ENCODE data around the gene CCNJL.

Gene CCNJL

DNA sequence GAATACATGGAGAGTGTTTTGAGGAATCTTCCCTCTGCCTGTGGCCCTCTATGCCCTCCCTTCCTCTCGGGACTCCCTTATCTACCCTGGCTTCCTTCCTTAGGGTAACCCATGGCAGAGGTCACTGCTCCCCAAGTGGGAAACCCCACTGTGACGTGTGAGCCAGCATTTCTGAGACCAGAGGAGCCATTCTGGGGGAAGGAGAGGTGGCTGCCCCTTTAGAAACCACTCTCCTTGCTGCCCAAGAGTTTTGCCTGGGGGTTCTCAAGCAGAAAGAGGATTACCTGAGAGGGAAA lies 23.1 kb downstream of the CCNJL start:
- no peak for DNase-seq

DNA sequence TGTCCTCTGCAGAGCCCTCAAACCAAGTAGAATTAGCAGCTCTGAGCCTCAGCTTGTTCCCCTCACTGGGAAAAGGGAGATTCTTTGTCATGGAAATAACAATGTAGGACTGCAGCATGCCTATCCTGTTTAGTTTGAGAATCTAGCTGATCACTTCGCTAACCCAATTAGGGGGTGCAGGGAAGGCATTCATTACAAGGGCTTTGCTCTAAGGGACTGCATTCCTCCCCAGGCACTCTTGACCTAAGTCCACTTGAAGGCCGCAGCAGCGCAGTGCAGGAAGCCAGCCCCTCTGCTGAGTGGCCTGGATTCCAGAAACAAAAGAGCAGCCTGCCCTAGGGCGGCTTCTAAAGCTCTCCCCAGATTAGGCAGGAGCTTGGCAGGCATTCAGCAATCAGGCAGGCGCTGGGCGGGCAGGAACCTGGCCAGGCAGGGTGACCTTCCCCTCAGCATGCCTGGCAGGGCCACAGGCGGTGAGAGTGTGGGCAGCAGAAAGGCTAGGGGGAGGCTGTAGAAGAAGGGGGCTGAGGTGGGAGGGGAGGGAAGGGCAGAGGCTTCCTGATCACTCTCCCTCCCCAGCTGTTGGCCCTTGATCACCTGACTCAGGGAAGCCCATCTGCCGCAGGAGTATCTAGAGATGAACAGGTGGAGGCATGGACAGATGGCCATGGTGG lies 24.8 kb downstream of the CCNJL start:
- DNase-seq, result no peak

- DNase-seq, result no peak
These were observed 25.4 kb downstream of the CCNJL start for GRCh38 chr5:160286947-160287346.

DNA sequence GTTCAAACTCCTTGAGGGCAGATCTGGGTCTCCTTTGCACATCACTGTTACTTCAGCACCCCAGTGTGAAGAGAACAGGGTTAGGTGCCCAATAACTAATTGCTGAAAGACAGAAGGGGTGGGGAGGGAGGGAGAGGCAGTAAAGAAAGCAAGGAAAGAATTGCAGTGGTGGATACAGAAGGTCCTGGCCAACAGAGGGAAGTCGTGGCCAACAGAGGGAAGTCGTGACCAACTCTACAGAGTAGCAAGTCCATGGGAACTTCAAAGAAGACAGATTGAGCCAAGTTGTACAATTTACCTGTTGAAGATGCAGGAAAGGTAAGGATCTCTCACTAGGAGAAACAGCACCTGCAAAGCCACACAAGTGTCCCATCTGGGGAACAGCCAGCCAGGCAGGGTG lies 27.0 kb downstream of the CCNJL start:
- no peak for DNase-seq

DNA sequence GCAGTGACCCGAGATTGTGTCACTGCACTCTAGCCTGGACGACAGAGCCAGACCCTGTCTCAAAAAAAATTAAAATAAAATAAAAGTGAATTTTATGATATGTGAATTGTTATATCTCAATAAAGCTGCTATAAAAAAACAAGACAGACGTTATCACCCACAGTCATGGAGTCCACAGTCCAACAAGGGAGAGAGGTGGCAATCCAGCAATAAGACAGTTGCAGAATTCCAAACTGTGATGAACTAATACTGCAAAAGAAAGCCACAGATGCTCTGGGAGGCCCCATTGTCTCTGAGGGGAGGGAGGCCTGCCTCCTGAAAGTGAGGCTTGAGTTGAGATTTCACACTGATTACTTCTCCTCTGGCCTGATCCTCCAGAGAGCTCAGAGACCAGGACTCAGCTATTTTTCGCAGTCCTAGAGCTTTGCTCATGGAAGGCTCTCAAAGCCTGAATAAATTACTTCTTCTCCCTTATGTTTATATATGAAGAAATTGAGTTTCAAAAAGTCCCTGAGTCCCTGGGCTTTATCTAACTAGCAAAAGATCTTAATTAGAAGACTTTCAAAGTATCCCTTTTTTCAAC lies 28.0 kb downstream of the CCNJL start:
- no peak for DNase-seq

- DNase-seq, result no peak
These were observed 31.1 kb downstream of the CCNJL start for GRCh38 chr5:160281275-160281674.

GRCh38 chr5:160280384-160281095 lies 31.8 kb downstream of the CCNJL start:
- no peak for DNase-seq

DNA sequence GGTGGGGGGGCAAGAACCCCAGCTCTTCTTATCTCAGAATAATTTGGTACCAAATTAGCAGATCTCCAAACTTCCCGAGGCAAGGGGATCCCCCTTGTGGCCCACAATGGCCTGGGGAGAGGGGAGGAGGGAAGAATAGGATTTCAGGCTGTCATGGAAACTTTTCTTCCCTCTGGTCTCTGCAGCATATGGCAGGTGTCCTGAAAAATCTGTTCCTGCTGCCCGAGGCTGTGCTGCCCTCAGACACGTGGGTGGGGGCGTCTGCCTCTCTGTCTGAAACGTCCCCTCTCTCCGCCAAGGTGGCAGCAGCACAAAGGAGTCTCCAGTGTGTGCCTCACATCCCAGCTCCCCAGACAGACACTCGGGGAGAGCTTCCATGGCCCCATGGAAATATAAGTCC lies 34.0 kb downstream of the CCNJL start:
- DNase-seq, result no peak

- no peak for DNase-seq
These were observed 37.9 kb downstream of the CCNJL start for GRCh38 chr5:160274483-160274931.

DNA sequence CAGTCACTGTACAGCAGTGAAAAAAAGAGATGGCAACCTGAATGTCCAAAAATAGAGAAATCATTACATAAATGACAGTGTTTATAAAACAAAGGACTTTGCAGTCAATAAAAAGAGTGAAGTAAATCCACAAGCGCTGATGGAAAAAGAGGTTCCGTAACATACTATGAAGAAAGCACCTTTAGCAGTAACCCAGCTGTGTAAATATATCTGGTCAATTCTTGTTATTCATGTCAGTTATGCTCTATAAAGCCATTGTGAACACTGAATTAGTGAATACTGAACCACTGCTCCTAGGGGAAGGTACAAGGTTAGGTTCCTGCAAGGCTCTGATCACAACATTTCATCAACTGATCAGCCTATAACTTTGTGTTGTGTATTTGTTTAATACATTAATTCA lies 39.5 kb downstream of the CCNJL start:
- DNase-seq, result no peak

- no peak for DNase-seq
These were observed 40.1 kb downstream of the CCNJL start for GRCh38 chr5:160272264-160272663.

GRCh38 chr5:160271836-160272235 lies 40.5 kb downstream of the CCNJL start:
- DNase-seq, result no peak

GRCh38 chr5:160271396-160271795 lies 41.0 kb downstream of the CCNJL start:
- DNase-seq, result no peak

GRCh38 chr5:160270704-160271103 lies 41.7 kb downstream of the CCNJL start:
- no peak for DNase-seq

DNA sequence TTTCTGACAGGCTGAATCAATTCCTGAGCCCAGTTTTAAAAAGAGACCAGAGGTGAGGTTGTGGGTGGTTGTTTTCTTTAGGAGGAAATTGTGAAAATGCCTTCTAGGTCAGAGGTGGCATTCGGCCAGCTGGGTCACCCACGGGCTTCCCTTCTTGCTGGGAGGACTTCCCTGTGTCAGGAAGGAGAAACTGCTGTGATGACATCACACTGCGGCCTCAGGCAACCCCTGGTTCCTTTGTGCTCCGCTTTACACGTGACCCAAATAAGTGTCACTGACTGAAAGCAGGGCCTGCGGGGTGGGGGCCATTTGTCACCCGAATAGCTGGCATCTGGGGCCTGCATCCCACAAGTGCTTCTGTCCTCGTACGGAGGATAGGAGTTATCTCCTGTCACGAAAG lies 43.3 kb downstream of the CCNJL start:
- no peak for DNase-seq

- DNase-seq, result no peak
These were observed 44.2 kb downstream of the CCNJL start for GRCh38 chr5:160268121-160268520.

DNA sequence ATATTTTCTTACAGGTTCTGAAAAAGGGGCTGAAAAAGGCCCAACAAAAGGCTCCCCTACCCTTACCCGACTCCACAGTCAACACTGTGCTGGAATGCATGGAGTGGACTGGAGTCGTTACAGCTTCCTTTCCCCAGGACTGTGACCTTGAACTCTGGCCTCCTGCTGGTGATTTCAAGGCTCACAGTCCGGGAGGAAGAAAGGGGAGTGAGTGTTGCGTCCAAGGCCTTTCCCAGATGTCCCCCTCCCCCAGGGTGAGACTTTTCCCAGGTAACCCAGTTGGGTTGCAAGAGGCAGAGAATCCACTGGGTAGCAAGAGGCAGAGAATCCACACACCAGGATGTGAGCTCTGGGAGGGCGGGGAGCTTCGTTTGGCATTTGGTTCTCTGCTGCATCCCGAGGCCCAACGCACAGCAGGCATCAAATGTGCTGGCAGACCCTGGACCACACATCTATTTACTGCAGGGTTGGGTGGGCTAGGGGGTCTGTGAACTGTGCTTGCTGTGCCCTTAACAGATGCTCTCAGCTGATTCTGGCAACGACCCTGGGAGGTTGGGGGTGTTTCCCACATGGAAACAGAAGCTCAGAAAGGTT lies 45.5 kb downstream of the CCNJL start:
- no peak for DNase-seq

- DNase-seq, result no peak
These were observed 46.3 kb downstream of the CCNJL start for GRCh38 chr5:160266044-160266443.

- no peak for DNase-seq
These were observed 49.0 kb downstream of the CCNJL start for GRCh38 chr5:160263326-160263855.

DNA sequence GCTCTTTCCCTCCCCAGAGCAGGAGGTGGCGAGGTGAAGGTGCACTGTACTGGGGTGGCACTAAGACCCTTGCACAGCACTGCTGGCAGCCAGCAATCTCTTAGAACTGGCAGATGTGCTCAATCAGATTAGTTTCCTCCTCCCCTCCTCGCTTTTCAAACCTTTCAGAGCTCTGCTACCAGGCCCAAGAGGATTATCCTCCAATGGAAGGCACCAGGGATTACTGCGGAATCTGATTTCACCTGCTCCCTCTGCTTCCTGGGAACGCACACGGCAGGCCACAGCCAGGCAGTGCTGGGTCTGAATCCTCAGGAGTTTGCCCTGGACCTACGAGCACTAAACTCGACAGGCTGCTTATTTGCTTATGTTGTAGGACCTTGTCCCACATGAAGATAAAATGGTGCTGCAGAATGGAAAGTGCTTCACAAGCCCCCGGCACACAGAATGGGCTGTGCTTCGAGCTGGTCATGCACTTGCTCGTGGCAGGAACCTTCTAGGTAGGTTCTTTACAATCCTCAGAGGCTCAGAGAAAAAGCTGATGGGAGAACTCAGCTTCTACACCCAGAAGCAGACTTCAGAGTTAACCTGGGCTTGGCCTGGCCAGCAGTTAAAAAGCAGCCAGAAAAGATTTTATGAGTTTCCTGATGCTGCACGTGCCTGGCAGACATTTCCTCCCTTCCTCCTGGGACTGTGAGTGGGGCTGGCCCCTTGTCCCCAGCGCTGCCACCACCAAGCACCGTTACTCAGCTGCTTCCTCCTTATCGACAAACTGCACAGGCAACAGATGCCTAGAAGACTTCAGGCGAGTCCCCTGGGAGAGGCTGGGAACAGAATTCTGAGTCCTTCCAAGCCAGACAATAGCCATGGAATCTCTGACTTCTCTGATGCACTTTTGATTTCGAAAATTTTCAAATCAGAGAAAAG lies 50.0 kb downstream of the CCNJL start:
- DNase-seq, result no peak

DNA sequence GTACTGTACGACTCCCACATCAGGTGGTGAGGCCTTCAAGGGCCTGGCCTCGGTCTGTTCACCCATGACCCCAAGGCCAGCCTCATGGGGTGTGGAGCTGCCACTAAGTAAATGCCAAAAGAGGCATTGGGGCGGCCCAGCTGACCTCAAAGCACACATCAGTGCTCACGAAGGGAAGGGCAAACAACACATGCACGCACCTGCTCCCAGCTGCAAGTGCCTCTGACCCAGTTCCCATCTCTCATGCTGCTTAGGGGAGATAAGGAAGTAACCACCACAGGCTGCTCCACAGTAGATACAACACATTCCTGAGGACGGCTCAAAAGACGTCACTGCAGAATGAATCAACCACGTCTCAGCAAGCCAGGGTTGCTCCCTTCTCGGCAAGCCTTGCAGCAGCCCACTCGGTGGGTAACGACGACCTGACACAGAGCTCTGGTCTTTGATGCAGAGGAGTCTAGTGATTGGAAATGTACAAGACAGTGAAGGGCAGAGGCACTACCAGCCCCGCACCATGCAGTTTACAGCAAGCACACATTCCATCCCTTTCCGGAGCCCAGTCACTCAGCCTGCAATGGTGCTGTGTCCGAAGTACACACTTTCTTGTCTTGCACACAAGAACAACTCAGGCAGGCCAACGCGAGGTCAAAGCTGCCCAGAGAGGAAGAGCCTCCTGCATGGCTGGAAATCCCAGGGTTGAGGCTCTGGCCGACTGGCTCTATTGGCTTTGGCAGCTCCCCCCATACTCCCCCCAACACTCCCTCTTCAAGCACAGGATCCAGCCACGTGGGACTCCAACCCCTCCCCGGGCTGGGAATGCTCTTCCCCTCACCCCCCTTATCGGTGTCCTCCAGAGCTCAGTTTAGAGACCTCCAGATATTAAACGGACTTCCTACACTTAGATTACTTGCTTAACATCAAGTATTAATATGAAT lies 51.2 kb downstream of the CCNJL start:
- DNase-seq, result no peak

Data from stimulated activated CD4-positive, alpha-beta T cell treated with anti-CD3 and anti-CD28 coated beads, Interleukin-4, amount 100 ng/mL, for 4 hours (primary cell).